Measurements from ENCODE around the gene CYP4Z1.
"Not testable (repeated sequence)": the region's sequence is repeated elsewhere in the genome, so short reads cannot be mapped to it uniquely, and the experiment has no call there.

CYP4Z1 gene

DNA sequence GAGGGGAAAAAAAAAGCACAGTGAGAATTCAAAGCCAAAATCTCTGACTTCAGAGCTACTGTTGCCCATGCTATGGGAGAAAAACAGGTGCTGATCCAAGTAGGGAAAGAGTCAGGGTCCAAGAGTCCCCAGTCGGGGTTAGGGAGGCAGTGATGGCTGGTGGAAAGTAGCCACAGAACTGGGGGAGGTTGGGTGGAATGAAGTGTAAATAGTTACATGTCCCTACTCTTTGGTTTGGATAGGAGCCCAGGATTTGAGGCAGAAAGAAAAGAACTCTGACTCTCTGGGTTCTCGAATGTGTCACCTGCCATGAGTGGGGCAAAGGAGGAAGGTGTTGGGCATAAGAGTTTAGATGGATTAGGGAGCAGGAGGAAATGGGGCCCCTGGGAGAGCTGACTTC lies 61.8 kb downstream of the CYP4Z1 start:
- DNase-seq = not testable (repeated sequence)

GRCh38 chr1:47129489-47130230 lies 62.6 kb downstream of the CYP4Z1 start:
- DNase-seq = not testable (repeated sequence)

GRCh38 chr1:47132665-47133064 lies 65.6 kb downstream of the CYP4Z1 start:
- DNase-seq = not testable (repeated sequence)

DNA sequence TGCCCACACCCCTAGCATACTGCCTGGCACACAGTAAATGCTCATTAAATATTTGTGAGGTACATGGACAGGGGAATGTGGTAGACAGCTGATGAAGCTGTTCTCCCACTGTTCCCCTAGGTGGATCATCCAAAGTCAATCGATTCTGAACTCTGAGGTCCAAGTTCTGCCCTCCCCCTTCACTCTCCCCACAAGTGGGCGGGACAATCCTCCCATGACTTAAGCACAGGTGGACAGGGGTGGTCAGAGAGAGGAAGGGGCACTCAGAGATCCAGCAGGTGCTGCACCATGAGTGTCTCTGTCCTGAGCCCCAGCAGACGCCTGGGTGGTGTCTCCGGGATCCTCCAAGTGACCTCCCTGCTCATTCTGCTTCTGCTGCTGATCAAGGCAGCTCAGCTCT lies 70.2 kb downstream of the CYP4Z1 start, which contains the start of gene CYP4A22:
Gene CYP4A22, plus strand, starts transcription at position 244 of the 400 bp plus-strand sequence. Its CDS starts 45 bp downstream, at position 289.
- no peak for DNase-seq

GRCh38 chr1:47137925-47138615 lies 71.0 kb downstream of the CYP4Z1 start:
- DNase-seq = no peak

- DNase-seq = not testable (repeated sequence)
Observed at GRCh38 chr1:47140358-47140757, 73.3 kb downstream of the CYP4Z1 start.

GRCh38 chr1:47143654-47144053 lies 76.6 kb downstream of the CYP4Z1 start:
- not testable (repeated sequence) for DNase-seq

DNA sequence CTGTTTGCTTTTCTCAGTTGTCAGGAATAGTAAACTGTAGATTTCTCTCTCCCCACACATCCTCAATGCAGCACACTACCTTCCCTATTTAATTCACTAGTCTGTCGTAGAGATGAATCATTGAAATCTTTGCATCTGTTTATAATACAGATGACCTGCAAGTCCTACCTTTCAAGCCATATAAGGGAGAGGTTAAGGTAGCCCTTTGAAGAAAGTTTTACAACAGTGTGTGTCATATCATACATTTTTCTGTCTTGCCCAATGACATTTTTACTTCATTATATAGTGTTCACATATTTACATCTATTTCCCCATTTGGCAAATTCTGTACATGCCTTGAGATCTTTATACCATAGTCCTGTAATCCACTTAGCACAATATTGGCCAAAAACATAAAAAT lies 79.5 kb downstream of the CYP4Z1 start:
- DNase-seq = not testable (repeated sequence)

DNA sequence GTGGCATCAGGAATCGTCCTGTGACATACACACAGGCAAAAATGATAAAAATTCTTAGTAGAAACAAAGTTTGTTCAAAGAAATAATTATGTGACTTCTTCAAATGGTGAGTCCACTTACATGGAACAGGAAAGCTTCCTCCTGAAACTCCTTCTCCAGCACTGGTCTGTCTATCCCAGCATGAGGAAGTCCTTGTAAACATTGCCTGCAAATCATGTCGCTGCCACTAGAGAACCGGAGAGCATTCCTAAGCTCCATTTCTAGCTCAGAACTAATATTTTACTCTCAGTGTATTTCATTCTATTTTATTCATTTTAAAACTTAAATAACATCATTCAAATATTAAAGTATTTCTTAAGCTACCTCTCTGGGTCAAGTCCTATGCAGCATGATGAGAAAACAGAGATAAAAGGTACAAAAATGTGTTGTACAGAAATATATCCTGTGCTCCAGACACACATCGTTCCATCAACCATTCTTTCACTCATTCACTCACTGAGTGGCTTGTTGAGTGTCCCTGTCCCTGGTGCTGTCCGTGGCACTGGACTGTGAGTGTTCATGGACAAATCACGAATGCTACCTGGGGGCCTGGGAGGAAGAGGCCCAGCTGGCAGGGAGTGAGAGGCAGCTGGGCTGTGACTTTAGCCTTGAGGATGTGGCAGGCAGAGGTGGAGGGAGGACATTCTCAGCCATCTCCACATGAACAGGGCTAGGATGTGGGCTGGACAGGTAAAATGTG lies 80.2 kb downstream of the CYP4Z1 start:
- DNase-seq = no peak

- DNase-seq = not testable (repeated sequence)
Observed at GRCh38 chr1:47149162-47149561, 82.1 kb downstream of the CYP4Z1 start.

- DNase-seq = not testable (repeated sequence)
Observed at GRCh38 chr1:47156457-47156856, 89.4 kb downstream of the CYP4Z1 start.

DNA sequence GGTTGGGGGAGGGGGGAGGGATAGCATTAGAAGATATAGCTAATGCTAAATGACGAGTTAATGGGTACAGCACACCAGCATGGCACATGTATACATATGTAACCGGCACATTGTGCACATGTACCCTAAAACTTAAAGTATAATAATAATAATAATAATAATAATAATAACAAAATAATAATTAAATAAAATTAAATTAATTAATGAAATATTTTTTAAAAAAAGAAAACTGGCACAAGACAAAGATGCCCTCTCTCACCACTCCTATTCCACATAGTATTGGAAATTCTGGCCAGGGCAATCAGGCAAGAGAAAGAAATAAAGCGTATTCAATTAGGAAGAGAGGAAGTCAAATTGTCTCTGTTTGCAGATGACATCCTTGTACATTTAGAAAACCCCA lies 90.9 kb downstream of the CYP4Z1 start:
- DNase-seq = not testable (repeated sequence)

- no peak for DNase-seq
Observed at GRCh38 chr1:47160716-47161115, 93.7 kb downstream of the CYP4Z1 start.

GRCh38 chr1:47161298-47162040 lies 94.4 kb downstream of the CYP4Z1 start:
- DNase-seq = no peak

GRCh38 chr1:47164552-47164951 lies 97.5 kb downstream of the CYP4Z1 start:
- no peak for DNase-seq
